ENCODE results near the gene C2CD4D.

Gene C2CD4D

DNA sequence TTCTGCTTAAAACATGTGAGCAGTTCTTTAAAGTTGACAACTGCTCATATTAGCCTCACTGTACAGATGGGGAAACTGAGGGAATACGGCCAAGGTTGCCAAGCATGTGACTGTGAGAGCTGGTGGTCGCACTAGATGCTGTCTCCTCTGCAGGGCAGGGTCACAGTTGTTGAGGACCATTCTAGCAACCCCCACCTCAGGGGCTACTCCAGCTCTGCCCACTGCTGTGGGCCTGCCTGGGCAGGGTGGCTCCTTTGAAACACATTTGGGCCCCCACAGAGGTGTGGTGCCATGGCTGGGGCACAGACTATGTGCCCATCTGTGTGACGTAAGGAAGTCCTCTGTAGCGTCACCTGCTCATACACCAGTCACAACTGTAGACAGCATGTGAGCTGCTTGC lies 13.1 kb upstream of the C2CD4D start:
- DNase-seq (ENCODE audit: low spot score) (no peak), ATAC-seq (ENCODE audit: low read depth) (no peak)
- Histone ChIP-seq H3K27ac (ENCODE audit: poor library complexity, severe bottlenecking) (no peak overlapping the region), H3K36me3 (ENCODE audit: low read depth) (no peaks in the 10 kb centered on the region), H3K27me3 (ENCODE audit: insufficient read depth, poor library complexity, severe bottlenecking) (no peaks in the 10 kb centered on the region), H3K9me3 (ENCODE audit: severe bottlenecking) (no peaks in the 10 kb centered on the region), H3K4me1 (ENCODE audit: insufficient read depth, poor library complexity, severe bottlenecking) (peaks cover under 1% of the 10 kb centered on the region), H3K4me3 (ENCODE audit: severe bottlenecking) (no peak overlapping the region)
- TF ChIP-seq, protein P1, sequence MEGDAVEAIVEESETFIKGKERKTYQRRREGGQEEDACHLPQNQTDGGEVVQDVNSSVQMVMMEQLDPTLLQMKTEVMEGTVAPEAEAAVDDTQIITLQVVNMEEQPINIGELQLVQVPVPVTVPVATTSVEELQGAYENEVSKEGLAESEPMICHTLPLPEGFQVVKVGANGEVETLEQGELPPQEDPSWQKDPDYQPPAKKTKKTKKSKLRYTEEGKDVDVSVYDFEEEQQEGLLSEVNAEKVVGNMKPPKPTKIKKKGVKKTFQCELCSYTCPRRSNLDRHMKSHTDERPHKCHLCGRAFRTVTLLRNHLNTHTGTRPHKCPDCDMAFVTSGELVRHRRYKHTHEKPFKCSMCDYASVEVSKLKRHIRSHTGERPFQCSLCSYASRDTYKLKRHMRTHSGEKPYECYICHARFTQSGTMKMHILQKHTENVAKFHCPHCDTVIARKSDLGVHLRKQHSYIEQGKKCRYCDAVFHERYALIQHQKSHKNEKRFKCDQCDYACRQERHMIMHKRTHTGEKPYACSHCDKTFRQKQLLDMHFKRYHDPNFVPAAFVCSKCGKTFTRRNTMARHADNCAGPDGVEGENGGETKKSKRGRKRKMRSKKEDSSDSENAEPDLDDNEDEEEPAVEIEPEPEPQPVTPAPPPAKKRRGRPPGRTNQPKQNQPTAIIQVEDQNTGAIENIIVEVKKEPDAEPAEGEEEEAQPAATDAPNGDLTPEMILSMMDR (IDR thresholded peaks at IDR 0.05; ENCODE audit: poor library complexity, severe bottlenecking), result no peak

DNA sequence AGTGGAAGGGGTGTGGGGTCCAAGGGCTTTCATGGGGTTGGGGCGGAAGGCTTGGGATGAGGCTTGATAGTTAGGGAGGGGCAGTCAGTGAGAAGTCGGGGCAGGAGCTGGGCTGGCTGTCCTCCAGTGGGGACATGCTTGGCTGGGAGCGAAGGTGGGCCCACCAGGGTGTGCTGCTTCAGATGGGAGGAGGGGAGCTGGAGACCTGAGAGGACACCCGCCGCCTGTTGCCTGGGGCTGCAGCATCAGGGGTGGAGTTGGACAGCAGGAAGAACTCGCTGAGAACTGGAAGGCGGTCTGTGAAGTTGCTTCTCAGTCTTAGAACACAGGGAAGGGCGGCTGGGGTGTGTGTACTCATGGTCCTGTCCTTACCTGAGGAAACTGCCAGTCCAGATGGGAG lies 12.3 kb upstream of the C2CD4D start:
- TF ChIP-seq, protein P1 (IDR thresholded peaks at IDR 0.05; ENCODE audit: poor library complexity, severe bottlenecking), result no peak
- no peaks in the 10 kb centered on the region for H3K9me3 ChIP-seq (ENCODE audit: severe bottlenecking)
- H3K4me1 ChIP-seq (ENCODE audit: insufficient read depth, poor library complexity, severe bottlenecking), result no peaks in the 10 kb centered on the region
- no peak overlapping the region for H3K4me3 ChIP-seq (ENCODE audit: severe bottlenecking)
- H3K36me3 ChIP-seq (ENCODE audit: low read depth), result no peaks in the 10 kb centered on the region
- no peaks in the 10 kb centered on the region for H3K27me3 ChIP-seq (ENCODE audit: insufficient read depth, poor library complexity, severe bottlenecking)
- no peak overlapping the region for H3K27ac ChIP-seq (ENCODE audit: poor library complexity, severe bottlenecking)
- DNase-seq (ENCODE audit: low spot score) (no peak), ATAC-seq (ENCODE audit: low read depth) (no peak)

DNA sequence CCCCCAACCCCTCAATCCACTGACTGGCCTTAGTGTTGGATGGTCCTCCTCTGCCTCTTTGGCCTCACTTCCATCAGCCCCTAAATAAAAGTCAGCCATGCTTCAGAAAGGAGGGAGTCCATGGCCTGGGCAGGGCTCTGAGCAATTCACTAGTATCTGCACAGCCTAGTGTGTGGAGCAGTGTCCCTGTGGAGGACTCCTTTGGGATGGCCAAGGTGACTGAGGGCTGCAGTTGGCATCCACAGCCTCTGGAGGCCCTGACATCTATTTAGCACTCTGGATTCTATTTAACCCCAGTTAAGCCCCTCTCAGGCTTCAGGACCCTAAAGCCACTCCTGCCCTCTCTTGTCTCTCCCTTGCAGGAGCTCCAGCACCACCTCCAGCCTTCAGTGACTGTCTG lies 10.3 kb upstream of the C2CD4D start:
- no peak for DNase-seq (ENCODE audit: low spot score)
- TF ChIP-seq, protein P1 (IDR thresholded peaks at IDR 0.05; ENCODE audit: poor library complexity, severe bottlenecking), result no peak
- Histone ChIP-seq H3K36me3 (ENCODE audit: low read depth) (no peaks in the 10 kb centered on the region), H3K4me3 (ENCODE audit: severe bottlenecking) (no peak overlapping the region), H3K4me1 (ENCODE audit: insufficient read depth, poor library complexity, severe bottlenecking) (peaks cover 4% of the 10 kb centered on the region), H3K9me3 (ENCODE audit: severe bottlenecking) (no peaks in the 10 kb centered on the region), H3K27me3 (ENCODE audit: insufficient read depth, poor library complexity, severe bottlenecking) (no peaks in the 10 kb centered on the region), H3K27ac (ENCODE audit: poor library complexity, severe bottlenecking) (no peak overlapping the region)
- no peak for ATAC-seq (ENCODE audit: low read depth)

DNA sequence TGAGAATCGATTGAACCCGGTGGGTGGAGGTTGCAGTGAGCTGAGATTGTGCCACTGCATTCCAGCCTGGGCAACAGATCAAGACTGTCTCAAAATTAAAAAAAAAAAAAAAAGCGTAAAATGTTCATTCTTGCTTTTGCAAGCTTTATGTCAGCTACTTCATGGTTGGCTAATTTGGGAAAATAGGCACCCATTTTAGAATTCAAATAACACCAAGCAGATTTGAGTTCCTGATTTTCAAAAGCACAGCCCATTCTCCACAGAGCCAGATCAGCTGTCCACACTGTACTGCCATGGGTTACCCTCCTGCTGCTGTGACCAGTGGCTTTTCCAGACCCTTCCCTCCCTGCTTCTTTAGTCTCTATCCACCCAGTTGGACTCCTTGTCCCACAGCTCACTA lies 9.5 kb upstream of the C2CD4D start:
- ATAC-seq (ENCODE audit: low read depth), result no peak
- H3K27ac ChIP-seq (ENCODE audit: poor library complexity, severe bottlenecking), result no peak overlapping the region
- TF ChIP-seq, protein P1 (IDR thresholded peaks at IDR 0.05; ENCODE audit: poor library complexity, severe bottlenecking), result no peak

DNA sequence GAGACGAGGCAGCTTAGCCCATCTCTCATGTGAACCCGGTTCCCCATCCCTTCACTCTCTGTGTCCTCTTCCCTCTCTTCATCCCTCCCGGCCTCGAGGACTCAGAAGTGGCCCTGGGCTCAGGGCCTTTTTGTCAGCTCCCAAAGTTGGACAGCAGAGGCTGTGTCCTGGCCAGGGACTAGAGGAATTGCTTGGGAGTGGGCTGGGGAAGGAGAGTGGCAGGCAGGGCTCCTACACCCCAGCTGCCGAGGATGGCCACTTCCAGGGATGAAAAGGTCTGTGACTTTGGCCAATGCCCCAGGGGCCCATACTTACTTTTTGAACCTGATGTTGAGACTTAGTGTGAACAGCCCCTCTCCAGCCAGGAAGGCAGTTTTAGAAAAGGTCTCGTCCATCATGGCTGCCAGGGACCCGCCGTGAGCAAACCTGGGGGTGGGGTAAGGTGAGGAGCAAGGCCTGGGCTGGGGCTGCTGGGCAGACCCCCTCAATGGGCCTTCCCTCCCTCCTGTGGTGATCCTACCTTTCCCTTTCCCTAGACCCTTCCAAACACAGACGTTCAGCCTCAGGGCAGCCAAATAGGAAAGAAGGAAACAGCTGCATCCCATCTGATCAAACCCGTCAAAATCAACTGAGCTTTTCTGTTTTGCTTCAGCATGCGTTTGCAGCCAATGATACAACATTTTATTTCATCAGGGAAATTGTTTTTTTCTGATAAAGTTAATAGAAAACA lies 8.4 kb upstream of the C2CD4D start:
- Histone ChIP-seq H3K9me3 (ENCODE audit: severe bottlenecking) (no peaks in the 10 kb centered on the region), H3K36me3 (ENCODE audit: low read depth) (no peaks in the 10 kb centered on the region), H3K27me3 (ENCODE audit: insufficient read depth, poor library complexity, severe bottlenecking) (no peaks in the 10 kb centered on the region), H3K27ac (ENCODE audit: poor library complexity, severe bottlenecking) (no peak overlapping the region), H3K4me3 (ENCODE audit: severe bottlenecking) (no peak overlapping the region), H3K4me1 (ENCODE audit: insufficient read depth, poor library complexity, severe bottlenecking) (peaks cover 4% of the 10 kb centered on the region)
- no peak for DNase-seq (ENCODE audit: low spot score)
- no peak for ATAC-seq (ENCODE audit: low read depth)
- TF ChIP-seq, protein P1 (IDR thresholded peaks at IDR 0.05; ENCODE audit: poor library complexity, severe bottlenecking), result no peak

More for the DNA sequence above, 9.5 kb upstream of the C2CD4D start:
- no peak for DNase-seq (ENCODE audit: low spot score)
- no peaks in the 10 kb centered on the region for H3K36me3 ChIP-seq (ENCODE audit: low read depth)
- H3K4me3 ChIP-seq (ENCODE audit: severe bottlenecking), result no peak overlapping the region
- H3K4me1 ChIP-seq (ENCODE audit: insufficient read depth, poor library complexity, severe bottlenecking), result peaks cover 4% of the 10 kb centered on the region
- H3K27me3 ChIP-seq (ENCODE audit: insufficient read depth, poor library complexity, severe bottlenecking), result no peaks in the 10 kb centered on the region
- no peaks in the 10 kb centered on the region for H3K9me3 ChIP-seq (ENCODE audit: severe bottlenecking)

Data from RWPE2 (cell line).